ENCODE measurements around the gene OR2J2.
"Not testable (repeated sequence)": the region's sequence is repeated elsewhere in the genome, so short reads cannot be mapped to it uniquely, and the experiment has no call there.

The OR2J2 gene

DNA sequence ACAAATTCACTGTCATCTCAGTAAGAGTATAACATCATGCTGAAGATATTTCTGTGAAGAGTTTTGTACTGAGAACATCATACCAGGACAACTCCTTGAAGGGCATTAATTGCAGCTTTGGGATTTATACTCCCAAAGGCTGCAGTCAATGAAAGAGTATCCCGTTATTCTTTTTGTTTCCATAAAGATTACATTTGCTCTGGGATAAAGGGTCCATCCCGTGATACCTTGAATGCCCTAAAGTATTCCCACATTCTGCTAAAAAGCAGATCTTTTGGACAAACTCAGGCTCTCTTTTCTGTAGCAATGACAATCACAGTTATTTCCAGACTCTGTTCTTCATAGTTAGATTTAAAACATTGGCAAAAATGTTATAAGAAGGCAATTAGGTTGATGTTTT, at the start of gene OR2J2:
Gene OR2J2, plus strand, starts transcription at position 301 of the 400 bp plus-strand sequence. CDS start 2,729 bp downstream, outside the sequence.
- DNase-seq (ENCODE audit: low spot score) = not testable (repeated sequence)

DNA sequence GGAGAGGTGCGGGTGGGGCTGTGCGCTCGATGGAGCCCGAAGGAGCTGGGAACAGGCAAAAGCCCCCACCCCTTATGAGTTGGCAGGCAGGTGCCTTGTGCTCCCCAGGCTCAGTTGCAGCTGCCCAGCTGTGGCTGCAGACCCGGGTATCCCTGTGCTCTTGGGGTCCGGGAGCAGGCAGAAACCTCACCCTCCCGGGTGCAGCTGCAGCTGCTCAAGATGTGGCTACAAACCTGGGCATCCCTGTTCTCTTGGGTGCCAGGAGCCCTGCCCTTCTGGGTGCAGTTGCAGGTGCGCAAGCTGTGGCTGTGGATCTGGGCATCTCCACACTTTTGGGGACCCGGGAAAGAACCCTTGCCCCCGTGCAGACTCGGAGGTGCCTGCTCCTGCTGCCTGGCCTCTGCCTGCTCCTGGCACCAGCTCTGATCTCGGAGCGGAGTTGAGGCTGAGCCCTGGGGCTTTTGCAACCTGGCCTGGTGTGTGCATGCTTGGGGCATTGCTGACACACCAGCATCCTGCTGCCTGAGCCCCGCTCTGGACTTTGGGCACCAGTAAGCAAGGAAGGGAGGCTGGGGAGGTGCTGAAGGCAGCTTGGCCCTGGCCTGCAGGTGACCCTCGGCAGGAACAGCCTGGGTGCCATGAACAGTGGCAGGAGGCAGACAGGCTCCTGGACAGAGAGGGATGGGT, 41.2 kb upstream of the OR2J2 start:
- no peak for DNase-seq (ENCODE audit: low spot score)

- DNase-seq (ENCODE audit: low spot score) = no peak
Measured at GRCh38 chr6:29130644-29131043, 40.1 kb upstream of the OR2J2 start.

- no peak for DNase-seq (ENCODE audit: low spot score)
Measured at GRCh38 chr6:29131691-29132090, 39.0 kb upstream of the OR2J2 start.

GRCh38 chr6:29137724-29138123, 33.0 kb upstream of the OR2J2 start:
- no peak for DNase-seq (ENCODE audit: low spot score)

GRCh38 chr6:29141606-29142005, 29.1 kb upstream of the OR2J2 start:
- no peak for DNase-seq (ENCODE audit: low spot score)

GRCh38 chr6:29142309-29142708, 28.4 kb upstream of the OR2J2 start:
- DNase-seq (ENCODE audit: low spot score) = no peak

DNA sequence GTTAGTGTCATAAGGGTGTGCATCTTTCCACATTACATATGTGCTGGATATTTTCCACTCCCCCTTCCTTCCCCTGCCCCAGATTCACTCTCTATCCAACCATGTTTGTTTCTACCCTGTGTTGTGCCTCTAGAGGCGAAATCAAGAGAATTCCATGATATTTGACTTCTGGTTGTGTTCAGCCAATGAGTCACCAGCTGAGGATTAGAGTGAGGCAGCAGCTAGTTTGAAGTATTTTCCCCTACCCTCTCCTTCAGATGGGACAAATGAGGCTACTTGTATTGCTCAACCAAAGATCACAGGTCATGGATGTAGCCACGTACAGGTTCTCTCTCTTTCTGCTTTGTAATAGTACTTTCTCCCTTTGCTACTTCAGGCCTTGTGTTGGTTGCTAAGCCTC, 24.5 kb upstream of the OR2J2 start:
- DNase-seq (ENCODE audit: low spot score) = no peak

GRCh38 chr6:29147074-29147473, 23.6 kb upstream of the OR2J2 start:
- DNase-seq (ENCODE audit: low spot score) = no peak

- DNase-seq (ENCODE audit: low spot score) = not testable (repeated sequence)
Measured at GRCh38 chr6:29149444-29149843, 21.3 kb upstream of the OR2J2 start.

GRCh38 chr6:29153083-29153482, 17.6 kb upstream of the OR2J2 start:
- DNase-seq (ENCODE audit: low spot score) = no peak

- DNase-seq (ENCODE audit: low spot score) = not testable (repeated sequence)
Measured at GRCh38 chr6:29155182-29155581, 15.5 kb upstream of the OR2J2 start.

DNA sequence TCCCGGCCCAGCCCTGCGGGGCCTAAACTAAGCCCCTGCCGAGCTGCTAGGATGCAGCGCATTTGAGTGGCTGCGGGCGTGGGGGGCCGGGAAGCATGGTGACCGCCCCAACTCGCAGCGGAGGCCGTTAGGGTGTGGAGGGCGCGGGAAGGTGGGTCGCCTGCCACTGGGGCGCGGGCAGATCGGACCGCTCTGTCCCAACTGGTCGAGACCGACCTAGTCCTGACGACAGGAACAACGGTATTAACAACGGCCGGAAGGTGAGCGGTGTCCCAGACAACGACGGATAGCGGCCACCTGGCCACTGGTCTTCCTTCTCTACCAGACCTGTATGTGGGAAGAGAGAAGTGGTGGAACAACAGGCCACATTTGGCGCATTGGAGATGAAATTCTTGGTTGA, 10.8 kb upstream of the OR2J2 start:
- DNase-seq (ENCODE audit: low spot score) = not testable (repeated sequence)

- DNase-seq (ENCODE audit: low spot score) = not testable (repeated sequence)
Measured at GRCh38 chr6:29165571-29165970, 5.1 kb upstream of the OR2J2 start.

DNA sequence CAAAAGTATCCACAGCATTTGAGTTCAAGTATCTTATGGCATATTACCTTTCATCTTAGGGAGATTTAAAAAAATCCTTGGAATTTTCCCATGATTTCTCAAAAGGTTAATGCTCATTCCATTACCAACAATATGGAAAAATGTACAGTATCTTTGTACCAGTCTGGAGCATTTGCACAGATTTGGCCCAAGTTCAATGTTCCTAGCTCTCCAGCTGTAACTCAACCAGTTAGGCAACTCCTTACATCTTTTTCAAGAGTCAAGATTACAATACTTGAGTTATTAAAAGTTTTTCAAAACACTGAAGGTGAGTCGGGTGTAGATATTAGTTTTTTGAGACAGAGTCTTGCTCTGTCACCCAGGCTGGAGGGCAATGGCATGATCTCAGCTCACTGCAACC, 1.0 kb downstream of the OR2J2 start:
- no peak for DNase-seq (ENCODE audit: low spot score)

DNA sequence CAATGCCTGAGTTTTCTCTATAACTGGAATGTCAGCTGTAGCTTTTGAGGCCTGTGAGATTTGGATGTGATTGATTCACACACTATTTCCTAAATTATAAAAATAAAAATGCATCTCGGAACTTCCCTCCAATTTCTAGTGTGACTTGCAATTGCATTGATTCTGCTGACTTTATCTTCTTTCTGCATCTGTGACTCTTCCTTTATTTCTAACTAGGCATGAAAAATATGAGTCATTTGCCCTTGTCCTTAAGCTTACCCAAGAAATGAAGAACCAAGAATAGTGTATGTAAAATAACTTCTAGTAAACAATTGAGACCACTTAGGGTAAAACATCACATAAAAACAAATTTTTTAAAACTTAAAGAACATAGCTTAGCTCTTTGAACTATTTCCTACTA, 12.9 kb downstream of the OR2J2 start:
- no peak for DNase-seq (ENCODE audit: low spot score)

GRCh38 chr6:29188659-29189058, 18.0 kb downstream of the OR2J2 start:
- not testable (repeated sequence) for DNase-seq (ENCODE audit: low spot score)

- no peak for DNase-seq (ENCODE audit: low spot score)
Measured at GRCh38 chr6:29200767-29201662, 30.3 kb downstream of the OR2J2 start.

- DNase-seq (ENCODE audit: low spot score) = no peak
Measured at GRCh38 chr6:29201966-29202365, 31.3 kb downstream of the OR2J2 start.

GRCh38 chr6:29211488-29211887, 40.8 kb downstream of the OR2J2 start:
- no peak for DNase-seq (ENCODE audit: low spot score)

DNA sequence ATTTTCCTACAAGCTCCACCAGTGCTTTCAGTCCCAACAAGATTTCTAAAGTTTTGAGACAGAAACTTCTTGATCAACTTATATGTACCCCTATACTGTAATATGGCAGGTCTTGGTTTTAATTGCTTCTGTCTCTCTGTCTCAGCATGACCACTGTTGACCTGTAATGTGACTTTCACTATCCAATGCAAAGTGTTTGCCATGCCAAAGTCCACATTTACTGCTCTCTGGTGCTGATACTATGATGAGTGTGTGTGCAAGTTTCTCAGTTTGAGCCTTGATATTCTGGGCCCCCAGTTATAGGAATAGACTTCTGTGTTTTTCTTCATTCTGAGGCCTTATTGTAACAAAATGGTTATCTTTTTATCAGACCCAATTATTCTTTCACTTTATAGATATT, 45.8 kb downstream of the OR2J2 start:
- no peak for DNase-seq (ENCODE audit: low spot score)

DNA sequence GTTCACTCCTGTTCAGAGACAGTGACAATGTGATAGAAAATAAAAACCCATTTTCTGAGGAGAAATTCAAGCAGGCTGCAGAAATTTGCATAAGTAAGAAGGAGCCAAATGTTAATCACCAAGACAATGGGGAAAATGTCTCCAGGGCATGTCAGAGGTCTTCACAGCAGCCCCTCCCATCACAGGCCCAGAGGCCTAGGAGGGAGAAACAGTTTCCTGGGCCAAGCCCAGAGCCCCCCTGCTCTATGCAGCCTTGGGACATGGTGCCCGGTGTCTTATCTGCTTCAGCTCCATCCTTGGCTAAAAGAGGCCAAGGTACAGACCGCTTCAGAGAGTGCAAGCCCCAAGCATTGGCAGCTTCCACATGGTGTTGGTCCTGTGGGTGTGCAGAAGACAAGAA, 46.5 kb downstream of the OR2J2 start:
- not testable (repeated sequence) for DNase-seq (ENCODE audit: low spot score)

DNA sequence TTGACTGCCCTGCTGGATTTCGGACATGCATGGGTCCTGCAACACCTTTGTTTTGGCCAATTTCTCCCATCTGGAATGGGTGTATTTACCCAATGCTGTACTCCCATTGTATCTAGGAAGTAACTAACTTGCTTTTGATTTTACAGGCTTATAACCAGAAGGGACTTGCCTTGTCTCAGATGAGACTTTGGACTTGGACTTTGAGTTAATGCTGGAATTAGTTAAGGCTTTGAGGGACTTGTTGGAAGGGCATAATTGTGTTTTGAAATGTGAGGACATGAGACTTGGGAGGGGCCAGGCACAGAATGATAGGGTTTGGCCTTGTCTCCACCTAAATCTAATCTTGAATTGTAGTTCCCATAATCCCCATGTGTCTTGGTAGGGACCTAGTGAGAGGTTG, 47.3 kb downstream of the OR2J2 start:
- not testable (repeated sequence) for DNase-seq (ENCODE audit: low spot score)
